GM21367 (cell line): ENCODE measurements around the gene ZMIZ1.

ENCODE experiments used
- ATAC-seq: cut with Tn5 transposase; IDR thresholded peaks from one replicate; pipeline ENCODE4 v1.9.1; 2021; ENCODE audit not compliant: unreplicated experiment

ZMIZ1 gene

DNA sequence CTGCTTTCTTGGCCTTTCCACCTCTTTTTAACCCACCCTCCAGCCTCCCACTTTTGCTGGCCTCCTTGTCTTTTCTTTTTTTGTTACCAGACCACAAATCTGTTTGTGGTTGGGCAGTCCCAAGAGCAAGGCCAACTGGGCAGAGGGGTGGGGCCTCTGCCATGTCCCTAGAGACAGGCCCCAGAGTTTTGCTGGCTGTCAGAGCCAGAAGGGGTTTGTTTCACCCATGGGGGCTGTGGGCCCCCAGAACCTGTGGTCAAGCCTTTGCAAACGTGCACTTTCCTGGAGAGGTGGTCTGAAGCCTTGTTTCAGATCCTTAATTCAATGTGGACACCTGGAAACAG lies 10.3 kb downstream of the ZMIZ1 start:
- no peak for ATAC-seq

DNA sequence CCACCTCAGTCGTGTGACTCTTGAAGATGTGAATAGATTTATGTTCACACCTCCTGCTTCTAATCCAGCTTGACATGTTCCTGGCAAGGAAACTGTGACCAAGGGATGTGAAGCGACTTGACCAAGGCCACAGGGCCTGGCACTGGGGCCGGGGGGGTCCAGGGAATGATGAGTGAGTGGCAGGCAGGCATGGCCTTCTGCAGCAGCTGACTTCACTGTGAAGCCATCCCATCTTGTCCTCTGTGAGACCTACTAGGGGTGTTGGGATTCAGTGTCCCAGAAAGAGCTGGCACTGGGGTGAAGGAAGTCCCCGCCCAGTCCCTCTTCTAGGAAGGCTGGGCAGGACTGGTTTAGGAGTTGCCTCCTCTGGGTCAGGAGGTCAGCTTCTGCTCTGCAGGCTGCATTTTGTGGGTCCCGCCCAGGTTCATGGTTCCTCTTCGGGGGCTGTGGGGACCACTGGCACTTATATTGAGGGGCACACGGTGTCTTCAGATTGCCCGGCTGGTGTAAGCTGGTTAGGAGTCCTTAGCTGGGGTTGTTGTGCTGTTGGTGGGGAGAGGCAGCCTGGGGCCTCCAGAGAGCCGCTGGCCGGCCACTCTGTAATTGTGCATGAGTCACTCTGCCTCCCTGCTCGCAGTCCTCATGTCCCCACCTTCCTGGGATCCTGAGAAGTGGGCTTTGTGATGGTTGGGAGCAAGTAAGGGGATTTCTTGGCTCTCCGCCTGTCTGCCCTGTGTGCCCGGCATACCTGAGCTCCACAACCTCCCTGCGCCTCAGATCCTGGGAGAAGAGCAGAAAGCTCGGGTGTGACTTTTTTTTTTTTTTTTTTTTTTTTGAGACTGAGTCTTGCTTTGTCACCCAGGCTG lies 11.0 kb downstream of the ZMIZ1 start:
- no peak for ATAC-seq

DNA sequence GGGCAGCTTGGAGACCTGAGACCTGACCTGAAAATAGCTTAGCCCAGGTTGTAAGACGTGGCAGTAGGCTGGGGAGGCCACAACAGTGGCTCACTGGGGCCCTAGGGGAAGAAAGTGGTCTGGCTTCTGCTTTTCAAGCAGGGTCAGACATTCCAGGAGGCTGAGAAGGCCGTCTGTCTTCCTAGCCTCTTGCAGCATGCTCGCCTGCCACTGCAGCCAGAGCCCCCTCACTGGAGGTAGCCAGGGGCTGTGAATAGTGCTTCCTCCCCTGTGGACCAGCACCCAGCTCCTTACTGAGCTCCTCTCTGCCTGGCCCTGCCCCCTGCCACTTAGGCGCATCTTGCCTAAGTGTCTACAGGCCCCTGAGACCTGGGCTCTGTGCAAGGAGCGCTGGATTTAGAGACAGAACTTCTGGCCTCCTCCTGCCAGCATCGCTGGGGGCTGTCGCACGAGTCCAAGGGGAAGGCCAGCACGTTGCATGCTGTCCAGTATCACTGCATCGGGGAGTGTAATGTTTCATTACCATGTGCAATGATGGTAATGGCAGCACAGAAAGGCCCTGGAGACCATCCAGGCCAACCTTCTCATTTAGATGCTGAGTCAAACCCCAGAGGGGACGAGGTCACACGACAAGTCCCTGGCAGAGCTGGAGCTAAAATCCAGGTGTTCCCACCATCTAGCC lies 12.7 kb downstream of the ZMIZ1 start:
- no peak for ATAC-seq

DNA sequence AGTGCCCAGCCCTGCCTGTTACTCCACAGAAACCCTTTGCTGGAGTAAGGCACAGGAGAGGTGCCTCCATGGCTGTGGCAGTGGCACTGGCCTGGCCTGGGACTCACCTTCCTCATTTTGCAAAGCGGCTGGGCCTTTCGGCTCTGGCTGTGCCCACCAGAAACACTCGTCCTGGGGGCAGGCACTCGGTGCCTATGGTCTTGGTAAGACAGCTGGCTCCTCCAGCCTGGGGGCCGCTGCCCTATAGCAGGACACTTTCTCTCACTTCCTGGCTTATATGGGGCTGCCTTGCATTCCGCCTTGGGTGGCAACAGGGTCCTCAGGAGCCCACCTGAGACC lies 13.2 kb downstream of the ZMIZ1 start:
- no peak for ATAC-seq

DNA sequence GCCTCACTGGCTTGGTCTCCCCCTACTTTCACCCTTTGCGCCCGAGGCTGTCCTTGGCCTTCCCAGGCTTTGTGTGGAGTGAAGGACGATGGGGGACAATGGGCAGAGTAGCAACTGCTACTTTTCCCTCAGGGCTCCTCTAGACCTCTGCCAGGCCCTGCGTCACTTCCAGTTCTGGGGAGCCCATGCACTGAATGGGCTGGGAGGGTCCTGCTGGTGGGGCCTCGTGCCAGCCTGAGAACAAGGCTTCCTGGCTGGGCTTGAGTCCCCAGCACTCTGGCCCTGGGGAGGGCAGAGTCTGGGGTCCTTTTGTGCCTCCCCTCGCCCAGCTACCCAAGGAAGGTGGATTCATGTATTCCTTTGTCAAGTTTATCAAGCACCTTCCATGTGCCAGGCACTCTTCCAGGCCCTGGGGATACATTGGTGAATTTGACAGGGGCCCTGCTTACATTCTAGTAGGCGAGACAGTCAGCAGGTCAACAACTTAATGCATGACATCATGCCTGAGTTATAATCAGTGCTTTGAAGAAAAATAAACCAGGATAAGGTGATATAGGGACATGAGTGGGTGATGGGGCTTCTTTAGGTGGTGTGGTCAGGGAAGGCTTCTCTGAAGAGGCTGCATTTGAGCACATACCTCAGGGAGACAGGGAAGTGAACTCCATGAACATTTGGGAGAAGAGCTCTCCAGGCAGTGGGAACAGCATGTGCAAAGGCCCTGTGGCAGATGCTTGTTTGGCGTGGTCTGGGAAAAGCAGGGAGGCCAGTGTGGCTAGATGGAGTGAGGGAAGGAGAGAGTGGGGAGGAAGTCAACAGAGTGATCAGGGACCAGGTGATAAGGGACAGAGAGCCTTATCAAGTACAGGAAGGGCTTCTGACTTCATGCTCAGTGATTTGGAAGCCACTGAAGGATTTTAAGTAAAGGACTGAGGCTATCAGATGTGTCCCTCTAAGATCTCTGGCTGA lies 14.1 kb downstream of the ZMIZ1 start:
- no peak for ATAC-seq

DNA sequence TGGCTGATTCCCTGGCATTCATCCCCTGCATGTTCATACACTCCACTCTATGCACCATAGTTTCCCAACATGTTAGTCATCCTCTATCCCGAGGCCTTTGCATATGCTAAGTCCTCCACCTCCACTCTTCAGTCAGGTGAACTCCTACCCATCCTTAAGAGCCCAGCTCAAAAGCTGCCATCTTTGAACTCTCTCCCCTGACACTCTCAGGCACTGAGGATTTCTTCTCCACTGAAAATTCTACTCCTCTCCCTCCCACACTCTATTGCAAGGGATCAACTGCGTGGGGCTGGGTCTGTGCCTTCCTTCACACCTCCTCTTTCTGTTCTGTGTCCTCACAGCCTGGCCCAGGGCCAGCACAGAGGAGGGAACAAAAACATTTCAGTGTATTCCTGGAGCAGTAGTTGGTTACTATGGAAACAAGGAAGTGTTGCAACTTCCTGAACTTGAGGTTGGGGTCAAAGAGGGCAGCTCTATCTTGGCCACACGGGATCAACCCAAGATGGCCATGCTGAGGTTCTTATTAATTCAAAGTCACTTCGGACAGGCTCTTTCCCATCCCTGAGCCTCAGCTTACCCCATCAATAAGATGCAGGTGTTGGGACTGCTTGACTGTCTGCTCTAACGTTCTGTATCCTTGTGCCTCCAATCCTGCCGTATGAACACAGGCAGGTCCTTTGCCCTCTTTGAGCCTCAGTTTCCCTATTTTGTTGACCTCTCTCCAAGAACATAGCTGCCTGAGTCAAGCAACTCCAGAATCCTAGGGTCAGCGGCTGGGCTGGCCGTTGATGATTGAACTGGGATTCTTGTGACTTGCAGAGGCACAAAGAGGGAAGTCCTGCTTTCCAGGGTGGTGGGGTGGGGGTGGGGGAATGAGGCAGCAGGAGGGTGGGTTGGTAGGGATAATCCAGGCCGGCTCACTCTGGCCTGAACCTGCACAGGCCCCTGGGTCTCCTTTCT lies 15.5 kb downstream of the ZMIZ1 start:
- ATAC-seq, result no peak

DNA sequence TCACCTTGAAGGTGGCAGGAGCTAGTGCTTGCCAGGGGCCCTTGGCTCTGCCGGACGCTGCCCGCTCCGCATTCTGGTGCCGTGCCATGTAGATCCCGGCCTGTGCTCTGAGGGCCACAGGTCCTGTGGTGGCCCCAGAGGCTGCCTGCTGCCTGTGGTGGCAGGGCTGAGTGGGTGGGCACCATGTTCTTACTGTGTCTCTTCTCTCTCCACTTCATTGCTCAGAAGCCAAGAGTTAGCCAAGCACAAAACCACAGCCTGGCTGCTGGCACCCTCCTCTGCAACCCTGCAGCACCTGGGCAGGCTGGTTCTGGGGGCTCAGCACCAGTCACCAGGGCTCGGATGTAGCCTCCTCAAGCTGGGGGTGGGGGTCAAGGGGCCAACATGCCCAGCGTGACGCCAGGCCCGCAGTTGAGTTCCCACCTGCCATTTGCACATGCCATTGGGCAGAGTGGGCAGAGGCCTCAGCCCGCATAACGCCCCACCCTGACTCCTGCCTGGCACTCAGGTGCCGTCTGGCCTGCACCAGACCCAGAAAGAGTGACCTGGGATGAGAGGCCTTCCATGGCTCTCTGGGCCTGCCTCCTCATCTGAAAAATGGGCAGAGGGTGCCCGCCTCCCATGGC lies 16.3 kb downstream of the ZMIZ1 start:
- ATAC-seq, result no peak

DNA sequence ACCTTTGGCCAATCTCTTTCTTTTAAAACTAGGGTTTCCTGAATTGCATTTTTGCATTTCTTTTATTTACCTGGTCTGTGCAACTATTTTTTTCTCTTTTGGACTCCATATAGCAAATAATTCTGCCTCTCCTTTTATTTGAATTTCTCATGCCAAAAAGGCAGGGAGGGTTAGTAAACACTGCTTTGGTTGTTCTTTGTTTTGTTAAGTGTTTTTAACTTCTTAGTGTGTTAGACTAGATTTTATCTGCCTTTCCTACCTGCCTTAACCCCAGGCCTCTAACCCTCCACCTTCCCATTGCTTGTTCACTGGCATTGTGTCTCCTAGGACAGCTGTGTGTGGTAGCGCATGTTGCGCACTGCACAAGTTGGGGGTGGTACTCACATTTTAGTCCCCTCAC lies 18.1 kb downstream of the ZMIZ1 start:
- ATAC-seq, result no peak

DNA sequence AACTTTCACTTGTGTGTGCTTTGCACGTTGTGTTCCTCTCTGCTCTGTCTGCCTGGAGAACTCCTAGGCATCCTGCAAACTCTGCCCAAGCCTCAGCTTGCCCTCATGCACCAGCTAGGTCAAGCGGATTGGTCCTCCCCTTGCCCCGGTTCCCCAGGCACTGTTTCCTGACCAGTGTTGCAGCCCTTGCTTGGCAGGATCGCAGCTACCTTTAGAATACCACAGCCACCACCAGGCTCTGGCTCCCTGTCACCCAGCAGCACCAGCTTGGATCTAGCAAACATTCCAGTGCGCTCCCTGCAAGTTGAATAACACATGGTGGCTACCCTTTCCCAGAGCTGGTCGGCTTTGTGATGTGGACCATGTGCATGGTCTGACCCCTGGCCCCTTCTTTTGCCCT lies 19.0 kb downstream of the ZMIZ1 start:
- ATAC-seq, result no peak

DNA sequence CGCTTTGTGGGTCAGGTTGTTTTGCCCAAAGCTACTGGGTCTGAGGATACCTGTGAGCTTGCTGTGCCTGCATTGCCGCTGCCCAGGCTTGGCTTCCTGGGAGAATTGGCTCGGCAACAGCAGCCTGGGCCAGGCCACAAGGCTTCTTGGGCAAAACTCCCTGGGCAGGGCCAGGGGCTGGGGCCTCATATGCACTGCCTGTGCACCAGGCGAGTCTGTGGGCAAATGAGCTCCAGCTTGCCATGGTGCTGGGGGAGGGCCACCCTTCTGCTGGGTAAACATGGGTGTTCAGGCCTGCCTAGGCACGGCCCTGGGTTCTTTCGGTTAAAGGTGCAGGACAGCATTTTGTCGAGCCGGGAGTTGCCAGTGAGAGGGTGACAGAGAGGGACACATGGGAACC lies 19.4 kb downstream of the ZMIZ1 start:
- no peak for ATAC-seq

DNA sequence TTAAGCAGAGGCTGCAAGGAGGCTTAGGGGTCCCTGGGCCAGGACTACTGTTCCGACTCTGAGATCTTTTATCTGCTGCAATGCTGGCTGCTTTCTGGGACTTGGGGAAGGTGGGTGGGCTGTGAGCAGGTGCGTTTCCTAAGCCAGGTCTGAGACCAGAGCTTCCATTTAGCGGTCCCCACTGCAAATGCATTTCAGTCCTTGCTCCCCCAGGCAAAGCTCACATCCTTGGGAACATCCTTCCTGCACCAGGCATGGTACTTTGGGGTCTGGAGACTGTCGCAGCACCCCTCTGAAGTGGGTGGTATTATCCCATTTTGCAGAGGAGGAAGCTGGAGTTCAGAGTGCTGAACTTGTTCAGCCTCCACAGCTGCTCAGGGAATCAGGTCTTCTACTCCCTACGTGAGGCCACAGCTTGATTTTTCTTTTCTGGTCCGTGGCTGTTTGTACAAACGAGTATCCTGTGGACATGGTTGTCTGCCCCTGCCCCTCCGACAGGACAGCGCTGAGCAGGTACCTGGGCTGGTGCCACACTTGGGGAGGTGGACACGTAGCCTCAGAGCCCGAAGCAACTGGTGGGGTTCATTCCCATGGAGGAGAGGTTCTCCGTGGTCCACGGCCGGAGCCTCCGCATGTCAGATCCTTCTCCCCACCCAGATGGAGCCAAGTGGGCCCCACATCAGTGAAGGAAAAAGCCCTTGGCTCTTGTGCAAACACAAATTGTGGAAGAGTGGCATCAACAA lies 20.0 kb downstream of the ZMIZ1 start:
- no peak for ATAC-seq

DNA sequence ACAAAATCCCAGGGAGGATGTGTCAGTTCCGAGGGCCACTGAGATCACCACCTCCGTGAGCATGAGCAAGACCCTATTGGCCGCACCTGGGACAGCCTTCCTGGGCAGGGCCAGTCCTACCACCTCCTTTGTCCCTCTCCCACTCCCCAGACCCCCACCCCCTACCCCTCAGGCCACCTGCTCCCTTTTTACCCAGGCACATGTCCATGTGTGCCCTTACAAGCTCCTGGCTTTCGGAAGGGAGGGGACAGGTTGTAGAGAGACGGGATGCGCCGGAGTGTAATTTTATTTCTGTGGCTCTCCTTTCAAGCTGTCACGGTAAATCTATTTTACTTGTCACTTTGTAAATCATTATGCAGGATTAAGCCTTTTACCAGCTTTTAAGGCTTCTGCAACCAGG lies 20.9 kb downstream of the ZMIZ1 start:
- no peak for ATAC-seq

DNA sequence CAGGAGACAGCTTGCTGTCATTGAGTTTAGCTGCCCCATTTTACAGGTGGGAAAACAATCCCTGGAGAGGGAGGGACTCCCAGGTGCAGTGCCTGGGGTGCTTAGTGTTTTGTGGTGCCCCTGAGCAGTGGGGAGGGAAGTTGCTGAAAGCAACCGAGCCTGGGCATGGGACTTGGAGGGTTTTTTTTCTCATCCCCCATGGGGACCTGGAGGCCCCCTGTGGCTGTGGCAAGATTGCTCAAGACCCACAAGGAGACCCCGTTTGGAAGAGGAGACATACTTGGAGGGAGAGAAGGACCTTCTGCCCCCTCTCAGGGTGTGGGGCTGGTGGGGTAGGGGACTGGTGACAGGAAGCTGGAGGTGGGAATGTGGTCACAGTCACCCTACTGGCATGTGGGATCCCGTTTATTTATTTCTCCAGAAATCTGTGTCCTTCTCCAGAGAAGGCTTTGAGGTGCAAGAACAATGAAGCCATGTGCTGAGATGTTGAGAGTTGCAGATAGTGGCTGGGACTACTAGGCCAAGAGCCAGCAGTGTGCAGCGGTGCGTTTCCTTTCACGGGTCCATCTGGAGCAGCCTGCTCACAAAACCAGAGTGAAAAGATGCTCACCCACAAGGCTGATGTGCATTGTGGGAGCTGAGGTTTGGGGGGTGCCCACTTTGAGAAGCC lies 21.5 kb downstream of the ZMIZ1 start:
- peak; percentile 41 for ATAC-seq

DNA sequence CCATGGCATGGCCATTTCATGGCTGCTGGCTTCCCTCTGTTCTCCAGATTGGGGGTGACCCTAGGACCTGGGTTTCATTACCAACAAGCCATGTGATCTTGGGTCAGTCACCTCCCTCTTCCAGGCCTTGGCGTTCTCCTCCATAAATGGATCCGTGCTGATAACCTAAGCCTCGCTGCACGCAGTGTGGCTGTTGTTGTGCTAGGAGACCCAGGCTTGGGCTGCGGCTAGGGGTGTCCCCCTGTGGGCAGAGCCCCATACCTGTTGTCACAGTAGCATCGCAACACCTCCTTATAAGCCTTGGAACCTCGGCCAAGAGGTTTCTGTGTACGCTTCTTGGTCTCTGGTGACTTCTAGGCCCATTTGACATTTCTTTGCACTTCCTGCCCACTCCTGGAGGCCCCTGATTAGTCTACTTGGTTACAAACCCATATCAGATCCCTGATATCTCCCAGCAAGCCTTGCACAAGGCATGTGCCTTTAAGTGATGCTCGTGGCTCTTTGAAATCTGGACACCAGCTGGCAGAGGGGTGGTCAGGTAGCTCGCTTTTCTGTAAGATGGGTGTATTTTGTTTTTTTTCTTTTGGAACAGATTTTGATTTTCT lies 23.6 kb downstream of the ZMIZ1 start:
- ATAC-seq, result no peak

DNA sequence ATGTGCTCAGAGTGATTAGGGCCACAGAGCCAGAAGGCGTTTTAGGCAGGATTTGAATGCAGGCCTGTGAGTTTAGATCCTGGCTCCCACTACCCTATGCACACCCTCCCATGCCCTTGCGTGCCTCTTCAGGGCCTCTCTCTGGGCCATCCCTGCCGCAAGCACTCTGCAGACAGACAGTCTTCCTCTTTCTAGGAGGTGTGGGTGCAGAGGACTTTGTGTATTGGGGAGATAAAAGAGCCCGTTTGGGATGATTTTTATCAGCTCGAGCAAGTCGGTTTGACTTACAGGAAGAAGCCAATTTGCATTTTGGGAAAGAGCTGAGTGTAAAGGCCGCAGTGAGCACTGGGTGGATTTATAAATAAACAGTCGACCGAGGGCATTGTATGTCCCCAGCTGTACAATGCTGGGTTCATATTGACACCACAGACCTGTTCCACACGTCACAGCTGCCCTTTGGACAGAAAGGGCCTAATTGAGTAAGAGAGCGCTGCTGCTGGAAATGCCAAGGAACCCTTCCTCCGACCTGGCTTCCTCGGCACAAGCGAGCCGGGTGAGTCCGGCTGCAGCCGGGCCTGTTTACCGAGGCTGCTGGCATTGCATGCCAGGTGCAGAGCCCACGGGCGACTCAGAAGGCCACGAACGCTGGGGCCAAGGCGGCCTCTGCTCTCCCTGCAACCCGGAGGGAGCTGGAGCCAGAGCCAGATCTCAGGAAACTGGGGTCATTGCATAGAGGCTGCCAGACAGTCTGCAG lies 25.1 kb downstream of the ZMIZ1 start:
- ATAC-seq, result peak; percentile 42

DNA sequence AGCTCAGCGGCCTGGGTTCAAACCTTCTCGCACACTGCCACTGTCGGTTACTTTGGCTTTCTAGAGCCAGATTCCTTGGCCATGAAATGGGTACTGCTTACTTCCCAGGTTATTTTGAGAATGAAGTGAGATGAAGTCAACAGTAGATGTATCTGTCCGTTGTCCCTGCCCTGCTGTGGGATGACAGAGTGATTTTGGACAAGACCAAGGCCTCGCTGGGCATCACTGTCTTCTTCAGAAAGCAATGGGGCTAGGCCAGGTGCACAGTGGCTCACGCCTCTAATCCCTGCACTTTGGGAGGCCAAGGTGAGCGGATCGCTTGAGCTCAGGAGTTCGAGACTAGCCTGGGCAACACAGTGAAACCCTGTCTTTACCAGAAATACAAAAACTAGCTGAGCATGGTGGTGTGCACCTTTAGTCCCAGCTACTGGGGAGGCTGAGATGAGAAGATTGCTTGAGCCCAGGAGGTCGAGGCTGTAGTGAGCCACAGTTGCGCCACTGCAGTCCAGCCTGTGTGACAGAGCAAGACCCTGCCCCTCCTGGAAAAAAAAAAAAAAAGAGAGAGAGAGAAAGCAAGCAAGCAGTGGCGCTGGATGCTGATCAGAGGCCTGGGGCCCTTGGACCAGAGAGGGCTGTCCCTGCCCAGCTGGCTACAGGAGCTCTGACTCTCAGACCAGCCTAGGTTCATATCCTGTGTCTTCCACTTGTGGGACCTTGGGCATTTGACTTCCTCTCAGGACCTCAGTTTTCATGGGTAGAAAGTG lies 25.8 kb downstream of the ZMIZ1 start:
- ATAC-seq, result no peak

DNA sequence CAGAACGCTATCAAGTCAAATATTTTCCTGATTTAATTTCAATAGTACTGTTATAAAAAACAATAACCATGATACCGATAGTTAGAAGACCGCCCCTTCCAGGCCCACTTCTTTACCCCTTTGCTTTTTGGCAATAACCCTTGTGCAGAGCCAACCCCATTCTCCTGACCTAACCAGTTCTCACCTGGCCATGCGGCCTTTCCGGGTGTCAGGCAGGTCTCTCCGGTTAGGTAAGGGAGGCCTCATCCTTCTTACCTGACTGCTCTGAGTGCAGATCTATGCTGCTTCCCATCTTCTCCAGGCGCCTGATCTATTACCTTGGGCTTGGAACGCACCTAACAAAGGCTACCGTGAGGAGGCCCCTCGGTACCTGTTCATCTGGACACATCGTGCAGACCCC lies 26.6 kb downstream of the ZMIZ1 start:
- ATAC-seq, result no peak
